Measurements from ENCODE around the gene ART1.

ART1 gene

GRCh38 chr11:3632070-3632660, 12.8 kb upstream of the ART1 start:
- no peak for DNase-seq (ENCODE audit: extremely low read depth, low read depth)
- no peak for TF ChIP-seq CTCF (IDR thresholded peaks at IDR 0.05; ENCODE audit: low read depth, low read length, missing control alignments)
- H3K4me3 ChIP-seq (replicated peaks; ENCODE audit: low read depth, low read length): no peak overlapping the region

- DNase-seq (ENCODE audit: extremely low read depth, low read depth): no peak
- H3K4me3 ChIP-seq (replicated peaks; ENCODE audit: low read depth, low read length): no peak overlapping the region
- TF ChIP-seq CTCF (IDR thresholded peaks at IDR 0.05; ENCODE audit: low read depth, low read length, missing control alignments): no peak
Observed at GRCh38 chr11:3635641-3636375, 9.1 kb upstream of the ART1 start.

- TF ChIP-seq CTCF (IDR thresholded peaks at IDR 0.05; ENCODE audit: low read depth, low read length, missing control alignments): no peak
- H3K4me3 ChIP-seq (replicated peaks; ENCODE audit: low read depth, low read length): no peak overlapping the region
- DNase-seq (ENCODE audit: extremely low read depth, low read depth): no peak
Observed at GRCh38 chr11:3637201-3637600, 7.7 kb upstream of the ART1 start.

GRCh38 chr11:3638513-3638912, 6.4 kb upstream of the ART1 start:
- H3K4me3 ChIP-seq (replicated peaks; ENCODE audit: low read depth, low read length): no peak overlapping the region
- no peak for TF ChIP-seq CTCF (IDR thresholded peaks at IDR 0.05; ENCODE audit: low read depth, low read length, missing control alignments)
- no peak for DNase-seq (ENCODE audit: extremely low read depth, low read depth)

- TF ChIP-seq CTCF (IDR thresholded peaks at IDR 0.05; ENCODE audit: low read depth, low read length, missing control alignments): no peak
- H3K4me3 ChIP-seq (replicated peaks; ENCODE audit: low read depth, low read length): no peak overlapping the region
- DNase-seq (ENCODE audit: extremely low read depth, low read depth): no peak
Observed at GRCh38 chr11:3639841-3640240, 5.1 kb upstream of the ART1 start.

GRCh38 chr11:3641191-3641590, 3.7 kb upstream of the ART1 start:
- no peak overlapping the region for H3K4me3 ChIP-seq (replicated peaks; ENCODE audit: low read depth, low read length)

More at GRCh38 chr11:3641191-3641590, 3.7 kb upstream of the ART1 start:
- no peak for DNase-seq (ENCODE audit: extremely low read depth, low read depth)
- no peak for TF ChIP-seq CTCF (IDR thresholded peaks at IDR 0.05; ENCODE audit: low read depth, low read length, missing control alignments)
